WTC11 (cell line): Measurements from ENCODE around the gene SPEM3. TPM values are rescaled to one million over a fixed set of nuclear protein-coding genes. Genes with fewer than 3 reads are reported as not detected.

Experiments used
- ATAC-seq: fragments of 200-7000 bp; cut with Tn5 transposase; 2 replicates; pipeline ENCODE4 v1.10.0; 2021; ENCODE audit warnings: mild to moderate bottlenecking, moderate library complexity
- CTCF ChIA-PET: fragments of 300-600 bp; sonication (Branson Sonifier 250); formaldehyde crosslinking; loops from one replicate; lab custom pipeline; 2021; ENCODE audit warnings: antibody characterized with exemption; lab: Charles Lee
- POLR2A ChIA-PET: fragments of 350-600 bp; sonication (Branson Sonifier 250); formaldehyde crosslinking; loops from one replicate; lab custom pipeline; 2021; ENCODE audit warnings: antibody characterized with exemption; lab: Charles Lee
- DNase-seq: peaks from one replicate; pipeline ENCODE4 v3.0.0; 2021; ENCODE audit warnings: low spot score
- H3K27ac Mint-ChIP-seq: 2 replicates; pipeline ENCODE4 v1.8.0; 2021; ENCODE audit warnings: mixed read lengths
- H3K27me3 Mint-ChIP-seq: 2 replicates; pipeline ENCODE4 v1.8.0; 2021; ENCODE audit warnings: low read depth, mild to moderate bottlenecking, moderate library complexity, mixed read lengths
- H3K36me3 Mint-ChIP-seq: 2 replicates; pipeline ENCODE4 v1.8.0; 2021; ENCODE audit warnings: mixed read lengths
- H3K4me1 Mint-ChIP-seq: 2 replicates; pipeline ENCODE4 v1.8.0; 2022; ENCODE audit warnings: mixed read lengths
- H3K4me3 Mint-ChIP-seq: 2 replicates; pipeline ENCODE4 v1.8.0; 2021; ENCODE audit warnings: mild to moderate bottlenecking, moderate library complexity, mixed read lengths
- H3K9me3 Mint-ChIP-seq: 2 replicates; pipeline ENCODE4 v1.8.0; 2021; ENCODE audit warnings: mixed read lengths
- CBFB ChIP-seq: sonication (generic); formaldehyde crosslinking; IDR thresholded peaks from 2 replicates; pipeline ENCODE4 v1.8.1; 2022; ENCODE audit warnings: mild to moderate bottlenecking, low read depth, missing genetic modification reagents
- CREM ChIP-seq: sonication (generic); formaldehyde crosslinking; IDR thresholded peaks from 2 replicates; pipeline ENCODE4 v1.8.1; 2022; ENCODE audit warnings: mild to moderate bottlenecking, missing genetic modification reagents, moderate library complexity
- ETV6 ChIP-seq: sonication (generic); formaldehyde crosslinking; IDR thresholded peaks from 2 replicates; pipeline ENCODE4 v1.8.1; 2022; ENCODE audit warnings: mild to moderate bottlenecking, missing genetic modification reagents
- FOXJ3 ChIP-seq: sonication (generic); formaldehyde crosslinking; IDR thresholded peaks from 2 replicates; pipeline ENCODE4 v1.9.0; 2021; ENCODE audit warnings: missing genetic modification reagents, mild to moderate bottlenecking, borderline replicate concordance
- GTF2I ChIP-seq: fragments of 250-450 bp; sonication (Bioruptor Pico); conservative IDR thresholded peaks from 2 replicates; pipeline ENCODE4 v1.4.0; 2021; ENCODE audit warnings: mild to moderate bottlenecking
- SOX15 ChIP-seq: fragments of 250-450 bp; sonication (Bioruptor Pico); IDR thresholded peaks from 2 replicates; pipeline ENCODE4 v1.9.0; 2021; ENCODE audit warnings: mild to moderate bottlenecking
- SP1 ChIP-seq: sonication (generic); formaldehyde crosslinking; conservative IDR thresholded peaks from 2 replicates; pipeline ENCODE4 v1.8.1; 2022; ENCODE audit warnings: missing genetic modification reagents
- total RNA-seq: library from RNA; stranded (reverse); gene quantifications from 3 replicates; pipeline ENCODE4 v1.2.3, GENCODE V29; 2021
- TF ChIP-seq, protein P1 (sequence below): sonication (generic); formaldehyde crosslinking; IDR thresholded peaks from 2 replicates; pipeline ENCODE4 v1.8.1; 2023; ENCODE audit warnings: mild to moderate bottlenecking, missing genetic modification reagents, borderline replicate concordance
- TF ChIP-seq, protein P2 (sequence below): sonication (generic); formaldehyde crosslinking; IDR thresholded peaks from 2 replicates; pipeline ENCODE4 v1.8.1; 2022; ENCODE audit warnings: low read depth, mild to moderate bottlenecking, moderate library complexity, missing genetic modification reagents, borderline replicate concordance
- TF ChIP-seq, protein P3 (sequence below): sonication (generic); formaldehyde crosslinking; IDR thresholded peaks from 2 replicates; pipeline ENCODE4 v1.8.0; 2023; ENCODE audit warnings: missing genetic modification reagents, mild to moderate bottlenecking, borderline replicate concordance

The SPEM3 gene
- total RNA-seq, 1 experiment from 2014 or later: not detected

DNA sequence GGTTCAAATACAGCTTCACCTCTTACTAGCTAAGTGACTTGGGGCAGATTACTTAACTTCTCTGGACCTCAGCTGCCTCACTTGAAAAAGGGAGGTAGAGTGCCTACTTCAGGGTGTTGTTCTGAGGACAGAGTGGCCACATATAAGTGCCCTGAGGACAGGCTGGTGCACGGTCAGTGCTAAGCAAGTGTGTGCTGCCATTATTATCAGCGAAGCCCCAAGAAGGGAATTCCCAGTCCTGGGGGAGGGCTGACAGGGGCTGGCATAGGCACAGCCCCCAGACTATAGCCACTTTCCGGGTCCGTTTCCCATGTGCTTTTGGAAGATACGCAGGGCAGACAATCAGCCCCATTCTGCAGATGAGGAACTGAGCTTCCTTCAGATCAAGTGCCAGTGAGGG is 48.3 kb downstream of the SPEM3 start (continued):
- TF ChIP-seq FOXJ3 (CRISPR knock-in tag) (no peak), ETV6 (CRISPR knock-in tag) (no peak), CREM (CRISPR knock-in tag) (no peak), CBFB (CRISPR knock-in tag) (no peak), SP1 (no peak)

DNA sequence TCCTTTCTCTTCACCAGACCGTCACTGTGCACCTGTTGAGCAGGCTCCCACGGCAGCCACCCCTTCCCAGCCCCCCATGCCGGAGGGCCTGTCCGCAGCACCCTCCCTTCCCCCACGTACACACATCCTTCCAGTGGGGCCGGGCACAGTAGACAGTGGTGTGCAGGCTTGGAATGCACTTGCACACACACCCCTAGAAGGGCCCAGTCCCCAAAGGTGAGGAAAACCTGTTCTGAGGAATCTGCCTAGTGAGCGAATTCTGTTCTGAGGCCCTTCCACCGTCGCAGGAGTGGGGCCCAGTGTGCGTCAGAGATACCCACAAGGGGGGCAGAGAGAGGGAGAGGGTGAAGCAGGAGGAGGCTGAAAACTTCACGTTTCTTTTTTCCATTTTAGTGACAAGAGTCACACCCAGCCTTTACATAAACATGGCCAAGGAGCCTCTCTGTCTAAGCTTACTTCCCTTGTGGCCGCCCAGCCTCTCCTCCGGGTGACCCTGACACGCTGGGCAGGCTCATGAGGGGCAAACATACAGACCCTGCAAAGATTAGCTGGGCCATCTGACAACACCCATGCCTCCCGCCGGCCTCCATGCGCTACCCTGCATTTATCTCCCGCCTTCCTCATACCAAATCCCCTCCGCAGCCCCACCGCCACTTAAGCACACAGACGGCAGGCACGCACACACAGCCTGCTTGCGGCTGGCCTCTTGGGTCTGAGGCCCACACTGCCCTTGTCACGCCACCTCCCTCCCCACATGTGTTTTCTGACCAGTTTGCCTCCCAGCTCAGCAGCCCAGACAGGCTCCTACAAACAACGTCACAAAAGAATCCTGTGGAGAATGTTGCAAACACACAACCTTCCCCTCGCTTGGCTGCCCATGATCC is 49.0 kb downstream of the SPEM3 start:
- DNase-seq: no peak
- peaks cover 48% of the 10 kb centered on the region for H3K4me1 Mint-ChIP-seq
- CTCF ChIA-PET: interaction anchor here (1.1 to 5.3 kb wide), 7 partner anchors 37 to 122 kb away, joined by 3 to 27 read pairs (median 11); partner anchors contain the start of genes FGF11 and TMEM102

More for the DNA sequence above, 49.0 kb downstream of the SPEM3 start:
- TF ChIP-seq, protein P1, sequence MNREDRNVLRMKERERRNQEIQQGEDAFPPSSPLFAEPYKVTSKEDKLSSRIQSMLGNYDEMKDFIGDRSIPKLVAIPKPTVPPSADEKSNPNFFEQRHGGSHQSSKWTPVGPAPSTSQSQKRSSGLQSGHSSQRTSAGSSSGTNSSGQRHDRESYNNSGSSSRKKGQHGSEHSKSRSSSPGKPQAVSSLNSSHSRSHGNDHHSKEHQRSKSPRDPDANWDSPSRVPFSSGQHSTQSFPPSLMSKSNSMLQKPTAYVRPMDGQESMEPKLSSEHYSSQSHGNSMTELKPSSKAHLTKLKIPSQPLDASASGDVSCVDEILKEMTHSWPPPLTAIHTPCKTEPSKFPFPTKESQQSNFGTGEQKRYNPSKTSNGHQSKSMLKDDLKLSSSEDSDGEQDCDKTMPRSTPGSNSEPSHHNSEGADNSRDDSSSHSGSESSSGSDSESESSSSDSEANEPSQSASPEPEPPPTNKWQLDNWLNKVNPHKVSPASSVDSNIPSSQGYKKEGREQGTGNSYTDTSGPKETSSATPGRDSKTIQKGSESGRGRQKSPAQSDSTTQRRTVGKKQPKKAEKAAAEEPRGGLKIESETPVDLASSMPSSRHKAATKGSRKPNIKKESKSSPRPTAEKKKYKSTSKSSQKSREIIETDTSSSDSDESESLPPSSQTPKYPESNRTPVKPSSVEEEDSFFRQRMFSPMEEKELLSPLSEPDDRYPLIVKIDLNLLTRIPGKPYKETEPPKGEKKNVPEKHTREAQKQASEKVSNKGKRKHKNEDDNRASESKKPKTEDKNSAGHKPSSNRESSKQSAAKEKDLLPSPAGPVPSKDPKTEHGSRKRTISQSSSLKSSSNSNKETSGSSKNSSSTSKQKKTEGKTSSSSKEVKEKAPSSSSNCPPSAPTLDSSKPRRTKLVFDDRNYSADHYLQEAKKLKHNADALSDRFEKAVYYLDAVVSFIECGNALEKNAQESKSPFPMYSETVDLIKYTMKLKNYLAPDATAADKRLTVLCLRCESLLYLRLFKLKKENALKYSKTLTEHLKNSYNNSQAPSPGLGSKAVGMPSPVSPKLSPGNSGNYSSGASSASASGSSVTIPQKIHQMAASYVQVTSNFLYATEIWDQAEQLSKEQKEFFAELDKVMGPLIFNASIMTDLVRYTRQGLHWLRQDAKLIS: no peak
- no peak for TF ChIP-seq GTF2I
- TF ChIP-seq, protein P2, sequence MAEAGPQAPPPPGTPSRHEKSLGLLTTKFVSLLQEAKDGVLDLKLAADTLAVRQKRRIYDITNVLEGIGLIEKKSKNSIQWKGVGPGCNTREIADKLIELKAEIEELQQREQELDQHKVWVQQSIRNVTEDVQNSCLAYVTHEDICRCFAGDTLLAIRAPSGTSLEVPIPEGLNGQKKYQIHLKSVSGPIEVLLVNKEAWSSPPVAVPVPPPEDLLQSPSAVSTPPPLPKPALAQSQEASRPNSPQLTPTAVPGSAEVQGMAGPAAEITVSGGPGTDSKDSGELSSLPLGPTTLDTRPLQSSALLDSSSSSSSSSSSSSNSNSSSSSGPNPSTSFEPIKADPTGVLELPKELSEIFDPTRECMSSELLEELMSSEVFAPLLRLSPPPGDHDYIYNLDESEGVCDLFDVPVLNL (CRISPR knock-in tag): no peak
- TF ChIP-seq SOX15 (CRISPR knock-in tag): no peak
- TF ChIP-seq, protein P3, sequence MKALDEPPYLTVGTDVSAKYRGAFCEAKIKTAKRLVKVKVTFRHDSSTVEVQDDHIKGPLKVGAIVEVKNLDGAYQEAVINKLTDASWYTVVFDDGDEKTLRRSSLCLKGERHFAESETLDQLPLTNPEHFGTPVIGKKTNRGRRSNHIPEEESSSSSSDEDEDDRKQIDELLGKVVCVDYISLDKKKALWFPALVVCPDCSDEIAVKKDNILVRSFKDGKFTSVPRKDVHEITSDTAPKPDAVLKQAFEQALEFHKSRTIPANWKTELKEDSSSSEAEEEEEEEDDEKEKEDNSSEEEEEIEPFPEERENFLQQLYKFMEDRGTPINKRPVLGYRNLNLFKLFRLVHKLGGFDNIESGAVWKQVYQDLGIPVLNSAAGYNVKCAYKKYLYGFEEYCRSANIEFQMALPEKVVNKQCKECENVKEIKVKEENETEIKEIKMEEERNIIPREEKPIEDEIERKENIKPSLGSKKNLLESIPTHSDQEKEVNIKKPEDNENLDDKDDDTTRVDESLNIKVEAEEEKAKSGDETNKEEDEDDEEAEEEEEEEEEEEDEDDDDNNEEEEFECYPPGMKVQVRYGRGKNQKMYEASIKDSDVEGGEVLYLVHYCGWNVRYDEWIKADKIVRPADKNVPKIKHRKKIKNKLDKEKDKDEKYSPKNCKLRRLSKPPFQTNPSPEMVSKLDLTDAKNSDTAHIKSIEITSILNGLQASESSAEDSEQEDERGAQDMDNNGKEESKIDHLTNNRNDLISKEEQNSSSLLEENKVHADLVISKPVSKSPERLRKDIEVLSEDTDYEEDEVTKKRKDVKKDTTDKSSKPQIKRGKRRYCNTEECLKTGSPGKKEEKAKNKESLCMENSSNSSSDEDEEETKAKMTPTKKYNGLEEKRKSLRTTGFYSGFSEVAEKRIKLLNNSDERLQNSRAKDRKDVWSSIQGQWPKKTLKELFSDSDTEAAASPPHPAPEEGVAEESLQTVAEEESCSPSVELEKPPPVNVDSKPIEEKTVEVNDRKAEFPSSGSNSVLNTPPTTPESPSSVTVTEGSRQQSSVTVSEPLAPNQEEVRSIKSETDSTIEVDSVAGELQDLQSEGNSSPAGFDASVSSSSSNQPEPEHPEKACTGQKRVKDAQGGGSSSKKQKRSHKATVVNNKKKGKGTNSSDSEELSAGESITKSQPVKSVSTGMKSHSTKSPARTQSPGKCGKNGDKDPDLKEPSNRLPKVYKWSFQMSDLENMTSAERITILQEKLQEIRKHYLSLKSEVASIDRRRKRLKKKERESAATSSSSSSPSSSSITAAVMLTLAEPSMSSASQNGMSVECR (CRISPR knock-in tag): no peak
- Mint-ChIP-seq H3K36me3 (no peaks in the 10 kb centered on the region), H3K9me3 (no peaks in the 10 kb centered on the region), H3K27ac (peak overlapping the region; percentile 66), H3K27me3 (no peaks in the 10 kb centered on the region), H3K4me3 (peak overlapping the region; percentile 80)
- no peak for ATAC-seq
- POLR2A ChIA-PET: interaction anchor here (0.6 to 2.6 kb wide), 5 partner anchors 32 to 415 kb away, joined by 3 to 13 read pairs (median 5); no protein-coding TSS in a partner anchor
